ENCODE data around the gene MAP2K4.

Gene MAP2K4

DNA sequence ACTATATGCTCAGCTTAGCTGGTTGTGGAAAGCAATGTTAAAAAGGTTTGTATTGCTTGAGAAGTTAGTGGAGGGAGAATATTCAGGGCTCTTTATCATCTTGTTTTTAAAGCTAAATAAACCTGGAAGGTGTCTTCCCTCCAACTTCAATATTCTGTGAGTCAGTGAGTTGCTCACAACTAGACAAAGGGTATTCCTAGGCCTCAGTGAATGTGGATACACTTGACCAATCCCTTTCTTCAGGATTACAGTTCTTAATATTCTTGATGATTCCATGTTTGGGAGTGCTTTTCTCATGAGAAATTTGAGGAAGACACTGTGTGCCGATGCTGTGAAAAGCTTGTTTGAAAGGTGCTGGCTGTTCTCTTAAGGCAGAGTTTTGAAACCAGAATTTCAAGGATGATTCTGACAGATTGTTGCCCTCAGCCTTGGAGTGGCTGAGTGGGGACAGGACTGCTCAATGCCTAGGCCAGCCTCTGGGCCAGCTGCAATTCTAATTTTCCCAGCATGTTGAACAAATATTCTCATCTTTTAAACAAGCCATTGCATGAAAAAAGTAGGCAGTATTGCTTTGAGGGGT lies 30.1 kb downstream of the MAP2K4 start:
- Histone ChIP-seq H3K27ac (no peak overlapping the region), H3K4me3 (no peak overlapping the region)
- no peak for TF ChIP-seq CTCF (IDR thresholded peaks at IDR 0.05)
- DNase-seq (ENCODE audit: low spot score) = no peak

DNA sequence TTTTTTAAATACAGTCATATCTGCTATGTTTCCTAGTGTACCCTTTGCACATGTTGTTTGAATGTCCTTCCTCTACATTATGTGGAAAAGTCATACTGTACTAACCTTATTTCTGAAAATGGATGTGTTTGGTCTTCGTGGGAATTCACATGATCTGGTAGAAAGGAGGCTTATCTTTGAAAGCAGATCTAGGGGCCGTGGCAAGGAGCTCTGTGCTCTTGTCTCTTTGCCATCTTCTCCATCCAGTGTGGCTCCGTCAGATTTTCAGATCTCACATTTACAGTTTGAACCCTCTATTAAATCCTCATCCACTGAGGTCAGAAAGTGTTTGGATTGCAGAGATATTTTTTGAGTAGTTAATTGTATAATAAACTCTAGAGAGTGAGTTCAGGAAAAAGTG lies 32.9 kb downstream of the MAP2K4 start:
- Histone ChIP-seq H3K27ac (no peak overlapping the region), H3K4me3 (no peak overlapping the region)
- DNase-seq (ENCODE audit: low spot score) = no peak
- no peak for TF ChIP-seq CTCF (IDR thresholded peaks at IDR 0.05)

GRCh38 chr17:12055889-12056288 lies 35.2 kb downstream of the MAP2K4 start:
- no peak for TF ChIP-seq CTCF (IDR thresholded peaks at IDR 0.05)
- Histone ChIP-seq H3K27ac (no peak overlapping the region), H3K4me3 (no peak overlapping the region)
- no peak for DNase-seq (ENCODE audit: low spot score)

- TF ChIP-seq CTCF (IDR thresholded peaks at IDR 0.05) = no peak
- no peak for DNase-seq (ENCODE audit: low spot score)
- no peak overlapping the region for H3K27ac ChIP-seq
- H3K4me3 ChIP-seq = no peak overlapping the region
Observed at GRCh38 chr17:12057520-12057919, 36.8 kb downstream of the MAP2K4 start.

DNA sequence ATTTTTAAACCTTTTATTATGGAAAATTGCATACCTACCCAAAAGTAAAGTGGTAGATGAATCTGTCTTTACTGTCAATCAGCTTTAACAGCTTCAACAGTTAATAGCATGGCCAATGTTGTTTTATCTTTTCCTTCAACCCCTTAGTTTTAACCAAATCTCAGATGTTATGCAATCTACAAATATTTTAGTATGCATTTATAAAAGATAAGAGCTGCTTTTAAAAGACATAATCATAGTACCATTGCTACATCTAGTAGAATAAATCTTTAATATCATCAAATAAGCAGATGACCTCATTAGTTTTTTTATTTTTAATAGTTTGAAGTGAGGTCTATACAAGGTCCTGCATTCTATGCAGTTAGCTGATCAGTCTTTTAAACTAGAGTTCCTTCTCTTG lies 37.9 kb downstream of the MAP2K4 start:
- Histone ChIP-seq H3K4me3 (no peak overlapping the region), H3K27ac (no peak overlapping the region)
- no peak for TF ChIP-seq CTCF (IDR thresholded peaks at IDR 0.05)
- no peak for DNase-seq (ENCODE audit: low spot score)

- no peak overlapping the region for H3K4me3 ChIP-seq
- no peak for TF ChIP-seq CTCF (IDR thresholded peaks at IDR 0.05)
- H3K27ac ChIP-seq = no peak overlapping the region
- DNase-seq (ENCODE audit: low spot score) = no peak
Observed at GRCh38 chr17:12062249-12062648, 41.6 kb downstream of the MAP2K4 start.

DNA sequence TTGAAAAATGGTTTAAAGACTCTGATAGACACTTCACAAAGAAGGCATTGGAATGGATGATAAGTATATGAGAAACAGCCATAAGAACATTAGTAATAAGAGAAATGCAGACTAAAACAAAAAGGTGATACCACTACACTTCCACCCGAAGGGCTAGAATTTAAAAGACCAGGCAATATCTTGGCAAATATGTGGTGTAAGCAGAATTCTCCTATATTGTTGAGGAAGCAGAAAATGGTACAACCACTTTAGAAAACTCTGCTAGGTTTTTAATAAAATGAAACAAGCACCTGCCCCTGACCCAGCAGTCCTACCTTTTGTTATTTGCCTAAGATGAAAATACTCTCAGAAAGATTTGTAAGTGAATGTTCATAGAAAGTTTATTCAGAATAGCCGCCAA lies 43.7 kb downstream of the MAP2K4 start:
- TF ChIP-seq CTCF (IDR thresholded peaks at IDR 0.05) = no peak
- Histone ChIP-seq H3K4me3 (no peak overlapping the region), H3K27ac (no peak overlapping the region)
- DNase-seq (ENCODE audit: low spot score) = no peak

All from coronary artery (tissue), 2 donors.